GM19463 (cell line): ENCODE measurements around the gene MAP3K7.
"Not testable (repeated sequence)": the region's sequence is repeated elsewhere in the genome, so short reads cannot be mapped to it uniquely, and the experiment has no call there.

ENCODE experiments used
- ATAC-seq: cut with Tn5 transposase; IDR thresholded peaks from one replicate; pipeline ENCODE4 v1.9.1; 2021; ENCODE audit warnings: mild to moderate bottlenecking, moderate library complexity; ENCODE audit not compliant: unreplicated experiment

MAP3K7 gene

GRCh38 chr6:90578894-90579549 is 7.8 kb downstream of the MAP3K7 start:
- ATAC-seq = no peak

GRCh38 chr6:90575267-90575666 is 11.6 kb downstream of the MAP3K7 start:
- no peak for ATAC-seq

- no peak for ATAC-seq
Measured at GRCh38 chr6:90574610-90575009, 12.3 kb downstream of the MAP3K7 start.

GRCh38 chr6:90573624-90574023 is 13.2 kb downstream of the MAP3K7 start:
- no peak for ATAC-seq

GRCh38 chr6:90572856-90573255 is 14.0 kb downstream of the MAP3K7 start:
- no peak for ATAC-seq

GRCh38 chr6:90569223-90569622 is 17.6 kb downstream of the MAP3K7 start:
- no peak for ATAC-seq

- not testable (repeated sequence) for ATAC-seq
Measured at GRCh38 chr6:90567682-90568081, 19.2 kb downstream of the MAP3K7 start.

GRCh38 chr6:90562341-90562740 is 24.5 kb downstream of the MAP3K7 start:
- ATAC-seq = not testable (repeated sequence)

GRCh38 chr6:90559931-90560330 is 26.9 kb downstream of the MAP3K7 start:
- no peak for ATAC-seq

- ATAC-seq = no peak
Measured at GRCh38 chr6:90557006-90557405, 29.9 kb downstream of the MAP3K7 start.

GRCh38 chr6:90547991-90548390 is 38.9 kb downstream of the MAP3K7 start:
- no peak for ATAC-seq

- ATAC-seq = no peak
Measured at GRCh38 chr6:90547079-90547478, 39.8 kb downstream of the MAP3K7 start.

- no peak for ATAC-seq
Measured at GRCh38 chr6:90545448-90545847, 41.4 kb downstream of the MAP3K7 start.

GRCh38 chr6:90544741-90545140 is 42.1 kb downstream of the MAP3K7 start:
- no peak for ATAC-seq

- ATAC-seq = no peak
Measured at GRCh38 chr6:90544081-90544480, 42.8 kb downstream of the MAP3K7 start.

GRCh38 chr6:90541221-90541620 is 45.7 kb downstream of the MAP3K7 start:
- no peak for ATAC-seq

GRCh38 chr6:90538278-90539046 is 48.4 kb downstream of the MAP3K7 start:
- no peak for ATAC-seq

- peak; percentile 57 for ATAC-seq
Measured at GRCh38 chr6:90537723-90538258, 49.1 kb downstream of the MAP3K7 start.

GRCh38 chr6:90537027-90537426 is 49.8 kb downstream of the MAP3K7 start:
- no peak for ATAC-seq

GRCh38 chr6:90536520-90536919 is 50.4 kb downstream of the MAP3K7 start:
- ATAC-seq = no peak

GRCh38 chr6:90534337-90535025 is 52.4 kb downstream of the MAP3K7 start:
- ATAC-seq = no peak
